ENCODE measurements around the gene CCNA1.

CCNA1 gene

DNA sequence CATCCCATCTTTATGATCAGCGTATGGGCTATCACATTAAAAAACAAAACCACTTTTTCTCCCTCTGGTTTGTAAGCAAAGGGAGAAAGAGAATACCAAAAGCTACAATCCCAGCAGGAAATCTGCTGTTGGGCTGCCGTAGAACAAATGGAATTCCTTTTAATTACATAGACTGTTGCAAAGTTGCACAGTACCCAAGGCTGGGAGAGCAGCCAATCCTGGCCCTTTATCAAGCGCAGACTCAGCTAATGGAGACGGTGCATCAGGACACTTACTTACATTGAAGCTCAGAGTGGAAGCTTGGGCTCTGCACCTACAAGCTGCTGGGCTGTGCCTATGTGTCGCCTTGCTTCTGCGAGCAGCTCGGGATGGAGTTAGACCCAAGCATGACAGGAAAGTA lies 15.2 kb downstream of the CCNA1 start:
- H3K4me3 ChIP-seq (ENCODE audit: low read length), result no peak overlapping the region
- no peak for DNase-seq (ENCODE audit: low read depth, low spot score)

DNA sequence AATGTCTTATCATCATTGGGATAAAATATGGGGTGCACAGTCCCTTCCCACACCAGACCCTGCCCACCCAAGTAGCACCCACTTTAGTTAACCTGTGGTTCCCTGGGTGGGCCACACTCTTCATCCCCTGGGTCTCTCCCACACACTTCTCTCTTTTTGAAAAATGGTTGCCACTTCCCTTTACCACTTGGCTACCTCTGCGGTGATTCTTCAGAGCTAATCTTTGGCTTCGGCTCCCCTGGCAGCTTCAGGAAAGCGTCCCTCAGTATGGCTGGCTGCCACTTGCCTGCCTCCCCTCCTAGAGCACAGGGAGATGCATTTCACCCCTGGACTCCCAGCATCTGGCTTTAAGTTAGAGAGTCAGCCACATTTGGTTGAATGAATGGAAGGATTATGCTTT lies 18.2 kb downstream of the CCNA1 start:
- H3K4me3 ChIP-seq (ENCODE audit: low read length), result no peak overlapping the region
- DNase-seq (ENCODE audit: low read depth, low spot score), result no peak

GRCh38 chr13:36453516-36453915 lies 21.2 kb downstream of the CCNA1 start:
- DNase-seq (ENCODE audit: low read depth, low spot score), result peak; percentile 39
- H3K4me3 ChIP-seq (ENCODE audit: low read length), result no peak overlapping the region

GRCh38 chr13:36454121-36454520 lies 21.8 kb downstream of the CCNA1 start:
- no peak for DNase-seq (ENCODE audit: low read depth, low spot score)
- H3K4me3 ChIP-seq (ENCODE audit: low read length), result no peak overlapping the region

DNA sequence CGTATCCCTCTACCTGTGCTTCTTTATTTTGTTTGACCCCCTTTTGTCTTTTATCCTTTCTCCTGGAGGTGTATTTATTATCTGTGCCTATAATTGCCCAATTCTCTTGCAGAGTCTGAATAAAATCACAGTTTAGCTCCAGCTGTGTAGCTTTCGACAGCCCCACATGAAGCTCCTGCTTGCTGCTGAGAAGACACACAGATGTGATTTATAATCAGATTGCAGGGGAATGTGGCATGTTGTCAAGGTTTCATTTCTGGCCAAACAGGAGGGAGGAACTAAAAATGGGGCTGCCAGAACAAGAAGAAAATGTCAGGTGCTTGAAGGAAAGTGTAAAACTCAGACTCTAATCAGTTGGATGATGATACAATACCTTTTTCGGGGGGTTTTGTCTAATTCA lies 22.7 kb downstream of the CCNA1 start:
- DNase-seq (ENCODE audit: low read depth, low spot score), result no peak

DNA sequence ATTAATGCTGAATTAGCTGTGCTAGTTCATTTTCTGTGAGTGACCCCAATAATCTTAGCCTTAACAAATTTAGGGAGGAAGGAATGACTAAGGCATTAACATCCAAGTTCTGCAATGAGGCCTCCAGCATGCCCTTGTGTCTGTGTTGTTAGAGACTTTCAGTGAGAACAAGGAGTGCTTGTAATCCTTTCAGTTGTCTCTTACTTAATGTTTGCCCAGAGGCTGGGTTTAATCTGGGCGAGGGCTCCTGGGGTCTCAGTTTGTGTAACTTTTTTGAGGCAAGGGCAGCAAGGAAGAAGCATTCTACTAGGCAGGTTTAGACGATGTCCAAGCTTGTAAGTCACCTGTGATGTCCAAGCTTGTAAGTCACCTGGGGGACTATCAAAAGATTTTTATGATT lies 24.3 kb downstream of the CCNA1 start:
- DNase-seq (ENCODE audit: low read depth, low spot score), result no peak
- no peak overlapping the region for H3K4me3 ChIP-seq (ENCODE audit: low read length)

More for the DNA sequence above, 22.7 kb downstream of the CCNA1 start:
- no peak overlapping the region for H3K4me3 ChIP-seq (ENCODE audit: low read length)

GRCh38 chr13:36461506-36461905 lies 29.2 kb downstream of the CCNA1 start:
- DNase-seq (ENCODE audit: low read depth, low spot score), result no peak
- H3K4me3 ChIP-seq (ENCODE audit: low read length), result no peak overlapping the region

GRCh38 chr13:36475468-36475867 lies 43.2 kb downstream of the CCNA1 start:
- no peak overlapping the region for H3K4me3 ChIP-seq (ENCODE audit: low read length)
- no peak for DNase-seq (ENCODE audit: low read depth, low spot score)

DNA sequence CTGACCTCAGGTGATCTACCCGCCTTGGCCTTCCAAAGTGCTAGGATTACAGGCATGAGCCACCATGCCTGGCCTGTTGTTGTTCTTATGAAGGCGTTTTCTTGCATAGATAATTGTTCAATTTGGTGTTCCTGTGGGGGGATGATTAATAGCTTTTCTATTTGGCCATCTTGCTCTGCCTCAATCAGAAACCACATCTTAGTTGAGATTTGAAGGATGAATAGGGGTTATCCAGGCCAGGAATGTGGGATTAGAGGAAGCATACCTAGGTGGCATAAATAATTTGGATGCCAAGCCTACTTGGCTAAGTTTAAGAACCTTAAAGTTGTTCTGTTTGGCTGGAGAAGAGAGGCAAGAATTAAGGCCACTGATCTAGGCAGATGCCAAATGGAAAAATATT lies 44.4 kb downstream of the CCNA1 start:
- no peak overlapping the region for H3K4me3 ChIP-seq (ENCODE audit: low read length)
- no peak for DNase-seq (ENCODE audit: low read depth, low spot score)

- DNase-seq (ENCODE audit: low read depth, low spot score), result no peak
- no peak overlapping the region for H3K4me3 ChIP-seq (ENCODE audit: low read length)
These were observed 48.6 kb downstream of the CCNA1 start for GRCh38 chr13:36480726-36481427.

GRCh38 chr13:36490055-36490454 lies 57.8 kb downstream of the CCNA1 start:
- DNase-seq (ENCODE audit: low read depth, low spot score), result no peak
- H3K4me3 ChIP-seq (ENCODE audit: low read length), result no peak overlapping the region
